ENCODE data around the gene SEPTIN6.

DNA sequence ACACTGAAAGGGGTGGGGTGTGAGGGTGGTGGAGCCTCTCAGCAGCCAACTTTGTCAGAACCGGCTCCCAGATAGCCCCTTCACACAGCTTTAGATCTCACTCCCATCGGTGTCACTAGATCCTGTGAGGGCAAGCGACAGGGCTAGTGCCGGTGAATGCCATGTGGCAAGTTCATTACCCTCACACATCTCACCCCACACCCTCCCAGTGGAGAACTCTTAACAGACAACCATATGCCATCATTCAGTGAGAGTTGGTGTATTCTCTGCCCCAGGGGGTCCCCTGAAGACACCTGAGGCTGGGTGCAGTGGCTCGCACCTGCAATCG, 15.3 kb downstream of the SEPTIN6 start:
- TF ChIP-seq, protein P1, sequence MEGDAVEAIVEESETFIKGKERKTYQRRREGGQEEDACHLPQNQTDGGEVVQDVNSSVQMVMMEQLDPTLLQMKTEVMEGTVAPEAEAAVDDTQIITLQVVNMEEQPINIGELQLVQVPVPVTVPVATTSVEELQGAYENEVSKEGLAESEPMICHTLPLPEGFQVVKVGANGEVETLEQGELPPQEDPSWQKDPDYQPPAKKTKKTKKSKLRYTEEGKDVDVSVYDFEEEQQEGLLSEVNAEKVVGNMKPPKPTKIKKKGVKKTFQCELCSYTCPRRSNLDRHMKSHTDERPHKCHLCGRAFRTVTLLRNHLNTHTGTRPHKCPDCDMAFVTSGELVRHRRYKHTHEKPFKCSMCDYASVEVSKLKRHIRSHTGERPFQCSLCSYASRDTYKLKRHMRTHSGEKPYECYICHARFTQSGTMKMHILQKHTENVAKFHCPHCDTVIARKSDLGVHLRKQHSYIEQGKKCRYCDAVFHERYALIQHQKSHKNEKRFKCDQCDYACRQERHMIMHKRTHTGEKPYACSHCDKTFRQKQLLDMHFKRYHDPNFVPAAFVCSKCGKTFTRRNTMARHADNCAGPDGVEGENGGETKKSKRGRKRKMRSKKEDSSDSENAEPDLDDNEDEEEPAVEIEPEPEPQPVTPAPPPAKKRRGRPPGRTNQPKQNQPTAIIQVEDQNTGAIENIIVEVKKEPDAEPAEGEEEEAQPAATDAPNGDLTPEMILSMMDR (conservative IDR thresholded peaks at IDR 0.05; ENCODE audit: low read depth, low read length): no peak
- TF ChIP-seq EZH2 (IDR thresholded peaks at IDR 0.05; ENCODE audit: borderline replicate concordance, low read depth, low read length, poor library complexity, severe bottlenecking): no peak

Measured in A673 (cell line).